NB4 (cell line): ENCODE data around the gene ABCB9.

Experiments
- CTCF ChIP-seq: IDR thresholded peaks from one replicate; pipeline ENCODE4 v1.5.1; 2012; ENCODE audit warnings: low read depth, low read length
- MAX ChIP-seq: IDR thresholded peaks from 2 replicates; pipeline ENCODE4 v1.6.1; 2011; ENCODE audit warnings: low read depth, low read length
- POLR2A ChIP-seq: IDR thresholded peaks from 2 replicates; pipeline ENCODE4 v1.6.1; 2011; ENCODE audit warnings: mild to moderate bottlenecking; ENCODE audit not compliant: insufficient read length; ENCODE audit errors: extremely low read depth

GRCh38 chr12:122994781-122995502 is 28.7 kb upstream of the ABCB9 start:
- TF ChIP-seq CTCF (no peak), MAX (no peak), POLR2A (no peak)
